GM12891 (cell line): ENCODE measurements around the gene IGFALS.

Source experiments
- DNase-seq: peaks from one replicate; pipeline ENCODE4 v3.0.0; 2011; ENCODE audit warnings: low spot score; ENCODE audit not compliant: insufficient read length
- FAIRE-seq: peaks from 2 replicates; lab custom pipeline; 2011; peaks lifted over from hg19 to GRCh38; lab: Jason Lieb, UNC
- PAX5 ChIP-seq: IDR thresholded peaks from 2 replicates; pipeline ENCODE4 v1.6.1; 2011; ENCODE audit warnings: low read length, moderate library complexity, mild to moderate bottlenecking; ENCODE audit not compliant: insufficient read depth, severe bottlenecking
- POLR2A ChIP-seq: IDR thresholded peaks from 2 replicates; pipeline ENCODE4 v1.6.1; 2011; ENCODE audit warnings: low read depth, low read length, control low read depth
- POLR2AphosphoS5 ChIP-seq: IDR thresholded peaks from 2 replicates; pipeline ENCODE4 v1.6.1; 2011; ENCODE audit warnings: low read depth, low read length, control low read depth
- POU2F2 ChIP-seq: IDR thresholded peaks from 2 replicates; pipeline ENCODE4 v1.6.1; 2011; ENCODE audit warnings: low read depth, mild to moderate bottlenecking, control low read depth, low read length, moderate library complexity
- SPI1 ChIP-seq: IDR thresholded peaks from 2 replicates; pipeline ENCODE4 v1.6.1; 2011; ENCODE audit warnings: low read depth, low read length, control low read depth
- TAF1 ChIP-seq: IDR thresholded peaks from 2 replicates; pipeline ENCODE4 v1.6.1; 2011; ENCODE audit warnings: low read depth, low read length, control low read depth

Gene IGFALS

DNA sequence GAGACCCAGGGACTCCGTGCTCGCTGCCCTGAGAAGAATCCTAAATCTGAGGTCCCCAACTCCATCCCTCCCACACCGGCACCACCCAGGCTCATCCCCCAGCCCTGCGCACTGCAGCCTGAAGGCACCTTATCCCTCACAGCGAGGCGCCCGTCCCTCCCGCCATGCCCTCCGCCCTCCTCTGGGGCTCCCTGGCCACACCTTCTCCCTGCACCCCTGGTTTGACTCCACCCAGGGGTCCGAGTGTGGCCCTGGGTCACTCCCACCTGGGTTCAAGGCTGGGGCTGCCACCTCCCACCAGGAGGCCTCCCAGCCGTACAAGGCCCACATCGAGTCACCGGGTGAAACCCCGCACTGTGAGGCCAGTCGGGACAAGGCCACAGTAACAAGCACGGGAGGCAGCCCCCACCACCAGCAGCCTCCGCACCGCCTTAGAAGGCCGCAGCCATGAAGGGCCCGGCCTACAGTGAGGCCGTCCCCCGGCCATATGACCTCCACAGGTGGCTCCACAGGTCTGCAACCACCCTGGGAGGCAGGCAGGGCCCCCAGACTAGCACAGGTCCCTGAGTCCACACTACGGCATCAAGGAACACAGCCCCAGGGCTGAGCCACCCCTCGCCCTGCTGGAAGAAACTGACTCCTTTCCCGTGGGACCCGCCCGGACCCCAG is 24.8 kb upstream of the IGFALS start:
- DNase-seq (no peak), FAIRE-seq (no peak)
- TF ChIP-seq POLR2A (no peak), POLR2AphosphoS5 (no peak), PAX5 (no peak), SPI1 (no peak), POU2F2 (no peak), TAF1 (no peak)

DNA sequence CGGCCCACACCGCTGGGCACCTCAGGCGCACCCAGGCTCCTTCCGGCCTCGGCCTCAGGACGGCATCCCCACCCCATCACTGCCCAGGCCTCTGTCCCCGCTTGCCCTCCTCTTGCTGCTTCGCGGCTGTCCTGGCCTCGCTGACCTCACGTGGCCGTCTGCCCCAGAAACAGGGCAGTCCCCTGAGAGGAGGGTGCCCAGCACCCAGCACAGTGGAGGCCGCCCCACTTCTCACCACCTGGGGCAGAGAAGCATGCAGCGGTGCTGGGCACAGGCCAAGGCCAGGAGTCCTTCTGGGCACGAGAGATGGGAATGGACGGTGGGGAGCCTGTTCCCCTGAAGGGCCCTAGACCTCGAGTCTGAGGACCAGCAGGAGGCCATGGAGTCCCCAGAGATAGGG is 24.2 kb upstream of the IGFALS start:
- DNase-seq (no peak), FAIRE-seq (no peak)
- TF ChIP-seq POLR2AphosphoS5 (no peak), POLR2A (no peak), TAF1 (no peak), POU2F2 (no peak), PAX5 (no peak)

DNA sequence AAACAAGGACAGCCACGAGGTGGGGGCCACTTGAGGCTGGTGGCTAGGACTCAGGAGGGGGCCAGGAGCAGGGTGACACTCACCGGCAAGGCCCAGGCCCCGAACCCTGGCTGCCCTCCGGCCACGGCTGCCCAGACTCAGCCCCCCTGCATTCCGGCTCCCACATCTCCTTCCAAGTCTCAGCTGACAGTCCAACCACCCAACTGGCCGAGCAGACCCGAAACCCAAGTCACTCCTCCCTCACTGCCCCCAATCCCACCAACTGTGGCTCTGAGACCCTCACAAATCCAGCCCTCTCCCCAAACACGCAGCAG is 23.7 kb upstream of the IGFALS start:
- FAIRE-seq (no peak), DNase-seq (no peak)
- TF ChIP-seq POLR2A = no peak
- TF ChIP-seq TAF1 = no peak
- TF ChIP-seq PAX5 = no peak
- TF ChIP-seq SPI1 = no peak
- TF ChIP-seq POU2F2 = no peak
- no peak for TF ChIP-seq POLR2AphosphoS5

DNA sequence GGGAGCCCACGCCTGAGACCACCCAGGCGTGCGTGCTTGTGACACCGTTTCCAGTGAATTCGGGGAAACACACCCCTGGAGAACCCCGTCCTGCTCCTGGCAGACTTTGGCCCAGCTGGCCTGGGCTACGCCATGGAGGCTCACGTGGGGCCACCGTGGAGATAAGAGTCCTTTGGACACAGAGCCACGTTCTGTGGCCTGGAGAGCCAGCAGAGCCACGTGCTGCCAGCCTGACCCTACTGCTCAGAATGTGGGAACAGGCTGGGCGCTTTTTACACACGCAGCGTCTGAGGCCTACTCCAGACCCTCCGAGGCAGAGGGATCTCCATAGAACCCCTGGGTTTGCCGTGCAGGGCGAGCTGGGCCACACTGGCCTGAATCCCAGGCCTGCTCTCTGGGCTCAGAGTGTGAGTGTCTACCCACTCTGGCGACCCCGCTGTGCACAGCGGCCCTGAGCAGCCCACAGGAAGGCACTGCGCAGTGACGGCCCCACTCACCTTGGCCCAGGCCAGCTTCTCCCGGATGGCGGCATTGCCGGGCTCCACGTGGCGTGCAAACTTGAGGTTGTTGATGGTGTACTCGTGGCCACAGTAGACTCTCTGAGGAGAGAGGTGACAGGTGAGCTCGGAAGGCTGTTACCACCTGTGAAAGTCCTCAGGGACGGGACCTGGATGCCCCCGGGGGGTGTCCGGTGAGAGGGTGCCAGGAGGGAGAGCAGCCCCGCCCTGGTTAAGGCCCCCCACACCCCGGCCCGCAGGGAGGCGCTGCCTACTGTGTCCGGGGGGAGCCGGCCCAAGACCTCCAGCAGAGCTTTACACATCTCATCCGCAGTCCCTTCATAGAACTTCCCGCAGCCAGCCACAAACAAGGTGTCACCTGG is 23.1 kb upstream of the IGFALS start:
- DNase-seq (no peak), FAIRE-seq (no peak)
- TF ChIP-seq TAF1 (no peak), POLR2A (no peak), POU2F2 (no peak), PAX5 (no peak), POLR2AphosphoS5 (no peak), SPI1 (no peak)

DNA sequence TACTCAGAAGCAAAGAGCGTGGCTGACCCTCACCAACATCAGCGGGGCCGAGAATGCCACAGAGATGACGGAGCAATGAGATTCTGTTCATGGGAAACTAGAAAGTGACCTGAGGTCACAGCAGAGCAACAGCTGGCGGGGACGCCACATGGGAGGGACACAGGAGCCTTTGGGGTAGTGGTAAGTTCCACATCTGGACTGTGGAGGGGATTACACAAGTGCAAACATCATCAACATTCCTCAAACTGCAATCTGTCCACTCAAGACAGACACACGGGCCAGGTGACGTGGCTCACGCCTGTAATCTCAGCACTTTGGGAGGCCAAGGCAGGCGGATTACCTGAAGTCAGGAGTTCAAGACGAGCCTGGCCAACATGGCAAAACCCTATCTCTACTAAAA is 22.0 kb upstream of the IGFALS start:
- no peak for FAIRE-seq
- DNase-seq = no peak
- no peak for TF ChIP-seq POU2F2
- no peak for TF ChIP-seq TAF1
- TF ChIP-seq SPI1 = no peak
- TF ChIP-seq POLR2A = no peak
- TF ChIP-seq PAX5 = no peak
- no peak for TF ChIP-seq POLR2AphosphoS5

DNA sequence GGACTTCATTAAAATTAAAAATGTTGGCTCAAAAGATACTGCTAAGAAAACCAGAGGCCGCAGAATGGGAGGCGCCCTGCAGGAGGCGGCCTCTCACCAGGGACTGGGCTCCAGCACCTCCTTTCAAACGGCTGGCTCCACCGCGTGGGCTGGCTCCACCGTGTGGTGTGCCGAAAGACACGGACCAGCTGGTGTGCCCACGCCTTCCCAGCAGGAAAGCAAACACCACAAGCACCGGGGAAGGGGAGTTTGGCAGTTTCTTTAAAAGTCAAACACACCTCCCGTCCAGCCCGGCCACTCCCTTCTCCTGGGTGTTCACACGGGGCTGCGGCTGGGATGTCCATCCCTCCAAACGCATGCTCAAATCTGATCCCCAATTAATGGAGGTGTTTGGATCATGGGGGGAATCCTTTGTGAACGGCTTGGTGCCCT is 19.2 kb upstream of the IGFALS start:
- TF ChIP-seq POLR2AphosphoS5 (no peak), SPI1 (no peak), POLR2A (no peak), PAX5 (no peak), TAF1 (no peak), POU2F2 (no peak)
- DNase-seq = no peak
- peak; percentile 63 for FAIRE-seq

DNA sequence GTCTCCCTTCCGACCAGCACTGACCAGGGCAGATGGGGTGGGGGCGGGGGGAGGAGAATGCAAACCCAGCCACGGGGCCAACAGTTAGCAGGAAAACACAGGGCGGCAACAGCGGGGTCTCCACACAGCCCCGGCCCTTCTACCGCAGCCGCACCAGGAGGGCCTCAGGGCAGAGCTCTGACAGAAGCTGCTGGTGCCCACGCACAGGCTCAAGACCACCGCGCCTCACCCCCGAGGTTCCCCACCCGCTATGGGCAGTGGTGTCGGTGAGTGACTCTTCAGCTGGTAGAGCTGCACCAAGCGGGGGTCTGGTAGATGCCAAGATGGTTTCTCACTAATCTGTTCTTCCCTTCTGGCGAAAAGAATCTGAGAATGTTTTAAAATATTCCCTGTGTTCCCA is 17.0 kb upstream of the IGFALS start:
- DNase-seq (no peak), FAIRE-seq (no peak)
- TF ChIP-seq POLR2AphosphoS5 (no peak), TAF1 (no peak), SPI1 (no peak), PAX5 (no peak), POU2F2 (no peak), POLR2A (no peak)

DNA sequence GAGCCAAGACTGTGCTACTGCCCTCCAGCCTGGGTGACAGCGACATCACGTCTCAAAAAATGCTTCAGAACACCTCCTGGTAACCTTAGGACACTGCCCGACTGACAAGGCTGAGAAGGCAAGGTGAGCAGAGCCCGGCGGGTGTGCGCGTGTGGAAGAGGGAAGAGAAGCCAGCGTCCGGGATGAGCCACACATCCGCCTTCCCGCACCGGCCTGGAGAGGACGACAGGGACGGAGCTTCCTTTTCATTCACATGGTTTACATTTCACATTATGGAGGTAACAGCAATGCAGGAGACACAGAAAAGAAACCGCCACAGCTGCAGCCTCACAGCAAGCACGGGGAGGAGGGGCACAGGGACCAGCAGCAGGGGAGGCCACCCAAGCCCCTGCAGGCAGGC is 16.6 kb upstream of the IGFALS start:
- no peak for TF ChIP-seq POLR2A
- no peak for TF ChIP-seq TAF1
- no peak for TF ChIP-seq POLR2AphosphoS5
- TF ChIP-seq SPI1 = no peak
- no peak for TF ChIP-seq PAX5
- TF ChIP-seq POU2F2 = no peak
- FAIRE-seq (no peak), DNase-seq (no peak)

DNA sequence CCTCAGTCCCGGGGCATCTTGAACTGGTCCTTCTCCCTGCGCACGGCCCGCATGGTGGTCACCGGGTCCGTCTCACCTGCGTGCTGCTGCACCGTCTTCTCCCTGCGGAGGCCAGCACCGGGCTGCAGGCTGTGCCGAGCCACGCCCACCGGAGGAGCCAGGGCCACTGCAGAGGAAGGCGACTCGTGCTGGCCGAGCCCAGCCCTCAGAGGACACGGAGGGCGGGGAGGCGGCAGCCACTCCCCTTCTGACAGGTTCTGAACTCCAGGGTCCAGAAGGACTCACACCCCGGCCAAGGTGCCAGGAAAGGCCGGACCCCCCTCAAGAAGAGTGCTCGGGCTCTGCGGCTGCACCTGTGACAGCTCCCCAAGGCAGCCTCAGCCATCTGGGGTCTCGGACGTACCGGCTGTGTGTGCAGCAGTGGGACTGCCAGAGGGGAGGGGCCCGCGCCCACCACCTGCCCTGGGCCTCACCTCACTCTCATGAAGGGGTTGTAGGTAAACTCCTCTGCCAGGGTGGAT is 15.8 kb upstream of the IGFALS start:
- TF ChIP-seq SPI1 = no peak
- TF ChIP-seq TAF1 = no peak
- no peak for TF ChIP-seq POU2F2
- no peak for TF ChIP-seq POLR2AphosphoS5
- no peak for TF ChIP-seq PAX5
- FAIRE-seq = no peak
- no peak for DNase-seq
